HCT116 (cell line): Measurements from ENCODE around the gene RNH1. TPM values are rescaled to one million over a fixed set of nuclear protein-coding genes. Genes with fewer than 3 reads are reported as not detected.

Experiments
- ATAC-seq: fragments of 200-7000 bp; cut with Tn5 transposase; 2 replicates; pipeline ENCODE4 v1.9.1; 2020; ENCODE audit warnings: mild to moderate bottlenecking, moderate library complexity
- BruUV-seq: library from RNA; stranded (reverse); fragments of 400-500 nt; replicated peaks from 2 replicates; lab custom pipeline; 2021; lab: Mats Ljungman, UMichigan
- CTCF ChIA-PET: fragments of 300-600 bp; sonication (Branson Sonifier 250); formaldehyde crosslinking; loops from one replicate; lab custom pipeline; 2021; ENCODE audit warnings: antibody characterized with exemption; lab: Charles Lee
- POLR2A ChIA-PET: fragments of 300-600, 350-600 bp; sonication (Branson Sonifier 250); formaldehyde crosslinking; loops from one replicate; lab custom pipeline; 2021; ENCODE audit warnings: antibody characterized with exemption; lab: Charles Lee
- RAD21 ChIA-PET, 2 experiments: fragments of 300-600 bp; sonication (Branson Sonifier 250); formaldehyde crosslinking; loops; one replicate each; lab custom pipeline; 2023; ENCODE audit warnings: low total read pairs in 2 of 2; ENCODE audit not compliant: uncharacterized antibody in 2 of 2, unreplicated experiment in 2 of 2, low non-redundant PET in 1 of 2; lab: Charles Lee
- DNase-seq: peaks from one replicate; pipeline ENCODE4 v3.0.0-alpha.2; 2010; ENCODE audit warnings: low read depth, low spot score
- H2AFZ ChIP-seq: fragments of 200-600 bp; shearing (Covaris generic), sonication (generic); 2 replicates; pipeline ENCODE4 v1.6.1; 2017; ENCODE audit warnings: low read depth, mixed run types, mixed read lengths, antibody characterized with exemption, low read length; ENCODE audit not compliant: poor library complexity, severe bottlenecking
- H3K27ac ChIP-seq: 2 replicates; pipeline ENCODE4 v1.5.1; 2012; ENCODE audit warnings: low read depth, low read length
- H3K27me3 ChIP-seq: fragments of 200-600 bp; sonication (generic); 2 replicates; pipeline ENCODE4 v1.6.1; 2016; ENCODE audit warnings: mixed run types, low read length, mixed read lengths; ENCODE audit not compliant: insufficient read depth
- H3K36me3 ChIP-seq, 2 experiments: fragments of 200-500 bp in 1 of 2; fragments of 200-600 bp in 1 of 2; sonication (Bioruptor generic) in 1 of 2; sonication (generic) in 1 of 2; 2 replicates each; pipeline versions ENCODE4 v1.5.1 to v1.6.1; 2014 to 2016; ENCODE audit warnings: low read length in 2 of 2, inconsistent platforms in 1 of 2, mixed read lengths in 1 of 2, mixed run types in 1 of 2; ENCODE audit not compliant: insufficient read depth in 2 of 2, control insufficient read depth in 1 of 2
- H3K4me1 ChIP-seq, 2 experiments: fragments of 200-600 bp in 1 of 2; sonication (generic) in 1 of 2; 2 replicates each; pipeline versions ENCODE4 v1.5.1 to v1.6.1; 2012 to 2017; ENCODE audit warnings: low read length in 2 of 2, inconsistent platforms in 1 of 2, mild to moderate bottlenecking in 1 of 2, mixed read lengths in 1 of 2, mixed run types in 1 of 2, moderate library complexity in 1 of 2; ENCODE audit not compliant: insufficient read depth in 2 of 2, control insufficient read depth in 1 of 2
- H3K4me2 ChIP-seq: fragments of 200-600 bp; sonication (generic); 2 replicates; pipeline ENCODE4 v1.6.1; 2017; ENCODE audit warnings: mixed run types, low read length, mixed read lengths
- H3K4me3 ChIP-seq, 2 experiments: fragments of 200-600 bp in 1 of 2; sonication (generic) in 1 of 2; replicated peaks in 1 of 2; 2 replicates each; pipeline ENCODE4 v1.5.1; 2011 to 2016; ENCODE audit warnings: low read length in 2 of 2, control low read depth in 1 of 2, low read depth in 1 of 2, mild to moderate bottlenecking in 1 of 2, mixed read lengths in 1 of 2, mixed run types in 1 of 2
- H3K79me2 ChIP-seq: fragments of 200-600 bp; sonication (generic); 2 replicates; pipeline ENCODE4 v1.6.1; 2017; ENCODE audit warnings: mild to moderate bottlenecking, mixed run types, low read length, moderate library complexity, mixed read lengths; ENCODE audit not compliant: insufficient read depth
- H3K9ac ChIP-seq: fragments of 200-600 bp; sonication (generic); 2 replicates; pipeline ENCODE4 v1.6.1; 2016; ENCODE audit warnings: low read length, mixed read lengths
- H3K9me2 ChIP-seq: fragments of 200-600 bp; sonication (generic), shearing (Covaris generic); 2 replicates; pipeline ENCODE4 v1.6.1; 2017; ENCODE audit warnings: mixed run types, mild to moderate bottlenecking, moderate library complexity; ENCODE audit not compliant: insufficient read depth
- H3K9me3 ChIP-seq, 2 experiments: fragments of 200-500 bp in 1 of 2; fragments of 200-600 bp in 1 of 2; sonication (Bioruptor generic) in 1 of 2; sonication (generic) in 1 of 2; 2 replicates each; pipeline ENCODE4 v1.6.1; 2014 to 2017; ENCODE audit warnings: low read length in 2 of 2, mixed read lengths in 2 of 2, inconsistent platforms in 1 of 2, low read depth in 1 of 2, mild to moderate bottlenecking in 1 of 2, mixed run types in 1 of 2, moderate library complexity in 1 of 2; ENCODE audit not compliant: control insufficient read depth in 1 of 2, insufficient read depth in 1 of 2
- H4K20me1 ChIP-seq: fragments of 200-600 bp; sonication (generic), shearing (Covaris generic); 2 replicates; pipeline ENCODE4 v1.6.1; 2017; ENCODE audit warnings: mixed run types, mild to moderate bottlenecking, moderate library complexity; ENCODE audit not compliant: insufficient read depth
- ATF3 ChIP-seq: IDR thresholded peaks from 2 replicates; pipeline ENCODE4 v1.6.1; 2012
- CEBPB ChIP-seq: IDR thresholded peaks from 2 replicates; pipeline ENCODE4 v1.6.1; 2012; ENCODE audit warnings: low read depth
- CTCF ChIP-seq, 3 experiments: fragments of 200-600 bp in 1 of 3; sonication (generic) in 1 of 3; IDR thresholded peaks in 2 of 3; conservative IDR thresholded peaks in 1 of 3; 2 replicates each; pipeline ENCODE4 v1.5.1; 2012 to 2017; ENCODE audit warnings: low read depth in 2 of 3, low read length in 2 of 3, antibody characterized with exemption in 1 of 3, borderline replicate concordance in 1 of 3, control low read depth in 1 of 3, mild to moderate bottlenecking in 1 of 3, mixed read lengths in 1 of 3, mixed run types in 1 of 3, moderate library complexity in 1 of 3; ENCODE audit not compliant: insufficient read depth in 1 of 3
- EZH2 ChIP-seq: fragments of 200-600 bp; sonication (generic); IDR thresholded peaks from 2 replicates; pipeline ENCODE4 v1.6.1; 2017; ENCODE audit warnings: antibody characterized with exemption, mixed run types
- EZH2phosphoT487 ChIP-seq: fragments of 200-600 bp; IDR thresholded peaks from 2 replicates; pipeline ENCODE4 v1.6.1; 2018; ENCODE audit warnings: antibody characterized with exemption, borderline replicate concordance
- JUND ChIP-seq: IDR thresholded peaks from 2 replicates; pipeline ENCODE4 v1.6.1; 2012
- POLR2A ChIP-seq: IDR thresholded peaks from 2 replicates; pipeline ENCODE4 v1.7.0; 2011; ENCODE audit warnings: borderline replicate concordance; ENCODE audit not compliant: insufficient read depth, insufficient read length; ENCODE audit errors: extremely low read depth
- RAD21 ChIP-seq: IDR thresholded peaks from 2 replicates; pipeline ENCODE4 v1.6.1; 2012; ENCODE audit warnings: low read depth, mild to moderate bottlenecking
- REST ChIP-seq: IDR thresholded peaks from 2 replicates; pipeline ENCODE4 v1.6.1; 2012; ENCODE audit warnings: low read depth
- SP1 ChIP-seq: IDR thresholded peaks from 2 replicates; pipeline ENCODE4 v1.6.1; 2012; ENCODE audit warnings: low read depth
- SRF ChIP-seq: IDR thresholded peaks from 2 replicates; pipeline ENCODE4 v1.6.1; 2012; ENCODE audit warnings: low read depth
- ZBTB33 ChIP-seq: IDR thresholded peaks from 2 replicates; pipeline ENCODE4 v1.6.1; 2011; ENCODE audit warnings: mild to moderate bottlenecking, low read length, moderate library complexity; ENCODE audit not compliant: insufficient replicate concordance; ENCODE audit errors: extremely low read depth
- ZFX ChIP-seq: fragments of 450-650 bp; IDR thresholded peaks from 2 replicates; pipeline ENCODE4 v1.6.1; 2017
- ZNF274 ChIP-seq: fragments of 200-500 bp; sonication (Bioruptor generic); IDR thresholded peaks from 2 replicates; pipeline ENCODE4 v1.6.1; 2014; ENCODE audit warnings: mild to moderate bottlenecking, low read depth, low read length, inconsistent platforms
- intact Hi-C: fragments of 100-400 bp; cut with micrococcal nuclease; formaldehyde crosslinking; loops from 2 replicates; pipeline ENCODE4 v1.10.0; 2022
- total RNA-seq: library from RNA; stranded (reverse); gene quantifications from one replicate; pipeline ENCODE4 v1.2.1, GENCODE V29; 2021; ENCODE audit not compliant: unreplicated experiment

Gene RNH1
- total RNA-seq, 1 experiment from 2014 or later: 120 TPM

- TF ChIP-seq CTCF (IDR thresholded peaks at IDR 0.05 in 2 of 3, conservative IDR thresholded peaks at IDR 0.05 in 1 of 3; ENCODE audit: borderline replicate concordance in 1 of 3, insufficient read depth in 1 of 3, low read depth in 2 of 3, low read length in 2 of 3) (no peak), EZH2phosphoT487 (no peak), ZBTB33 (no peak), POLR2A (no peak), JUND (no peak), SRF (no peak), EZH2 (no peak), RAD21 (no peak), SP1 (no peak), REST (no peak), ZFX (no peak), ZNF274 (no peak), ATF3 (no peak), CEBPB (no peak)
- TF ChIP-seq, all 23 proteins: peak for 0
- RAD21 ChIA-PET: no interaction called here
- ATAC-seq (no peak), DNase-seq (no peak)
- intact Hi-C loops: no loop called here
- H3K27me3 ChIP-seq: no peaks in the 10 kb centered on the region
- no peaks in the 10 kb centered on the region; the same call in 1 of the 2 replicates for H4K20me1 ChIP-seq
- no peaks in the 10 kb centered on the region for H3K9me3 ChIP-seq
- POLR2A ChIA-PET: no interaction called here
- H3K4me2 ChIP-seq: no peak overlapping the region
- no peak overlapping the region for H3K9ac ChIP-seq
- H2AFZ ChIP-seq: no peak overlapping the region
- BruUV-seq: no TSS peak
- H3K4me1 ChIP-seq: no peaks in the 10 kb centered on the region
- peaks cover 57% of the 10 kb centered on the region; the same call in 1 of the 2 replicates for H3K79me2 ChIP-seq
- no peak overlapping the region for H3K27ac ChIP-seq
- H3K36me3 ChIP-seq: no peaks in the 10 kb centered on the region; a peak in 1 of 4 replicates
- no peaks in the 10 kb centered on the region for H3K9me2 ChIP-seq
- no peak overlapping the region for H3K4me3 ChIP-seq
- CTCF ChIA-PET: no interaction called here
Measured at GRCh38 chr11:472816-473215, 34.2 kb downstream of the RNH1 start.
